Activated CD8-positive, alpha-beta memory T cell treated with anti-CD3 and anti-CD28 coated beads for 1 hour (primary cell): ENCODE measurements around the gene ZDHHC8.

ENCODE experiments used
- DNase-seq, 2 donors: peaks; one replicate each; pipeline ENCODE4 v3.0.0-alpha.2; 2020; ENCODE audit warnings: low read depth in 1 of 2; ENCODE audit errors: extremely low read depth in 1 of 2

Gene ZDHHC8

GRCh38 chr22:20192293-20192971 is 60.8 kb downstream of the ZDHHC8 start:
- no peak for DNase-seq

GRCh38 chr22:20192972-20193760 is 61.6 kb downstream of the ZDHHC8 start:
- DNase-seq = no peak

GRCh38 chr22:20193761-20194494 is 62.3 kb downstream of the ZDHHC8 start:
- no peak for DNase-seq

- no peak for DNase-seq
Measured at GRCh38 chr22:20194681-20195593, 63.3 kb downstream of the ZDHHC8 start.

- no peak for DNase-seq
Measured at GRCh38 chr22:20196094-20196842, 64.7 kb downstream of the ZDHHC8 start.
